ENCODE data around the gene STAU1. TPM values are rescaled to one million over a fixed set of nuclear protein-coding genes. Genes with fewer than 3 reads are reported as not detected.

STAU1 gene
- polyA plus RNA-seq, 1 of the 3 experiments (the other 2 are of a cell fraction): 48.2 TPM

DNA sequence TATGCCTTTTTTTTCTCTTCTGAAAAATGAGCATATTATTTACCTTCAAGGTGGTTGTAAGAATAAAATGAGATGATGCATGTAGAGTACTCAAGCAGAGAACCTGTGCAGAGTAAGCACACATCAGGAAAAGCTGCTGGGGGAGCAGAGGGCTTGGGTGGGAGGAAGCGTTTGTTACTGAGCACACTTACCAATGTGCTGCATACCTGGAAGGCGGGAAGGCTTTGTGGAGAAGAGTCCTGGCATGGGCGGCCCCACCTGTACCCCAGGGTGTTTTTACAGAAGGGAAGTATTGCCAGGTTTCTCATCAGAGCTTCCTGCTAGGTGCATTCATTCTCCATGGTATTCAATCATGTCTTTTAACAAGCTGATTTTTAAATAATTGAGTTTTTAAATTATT lies 89.1 kb downstream of the STAU1 start (continued):
- TF ChIP-seq, protein P1, sequence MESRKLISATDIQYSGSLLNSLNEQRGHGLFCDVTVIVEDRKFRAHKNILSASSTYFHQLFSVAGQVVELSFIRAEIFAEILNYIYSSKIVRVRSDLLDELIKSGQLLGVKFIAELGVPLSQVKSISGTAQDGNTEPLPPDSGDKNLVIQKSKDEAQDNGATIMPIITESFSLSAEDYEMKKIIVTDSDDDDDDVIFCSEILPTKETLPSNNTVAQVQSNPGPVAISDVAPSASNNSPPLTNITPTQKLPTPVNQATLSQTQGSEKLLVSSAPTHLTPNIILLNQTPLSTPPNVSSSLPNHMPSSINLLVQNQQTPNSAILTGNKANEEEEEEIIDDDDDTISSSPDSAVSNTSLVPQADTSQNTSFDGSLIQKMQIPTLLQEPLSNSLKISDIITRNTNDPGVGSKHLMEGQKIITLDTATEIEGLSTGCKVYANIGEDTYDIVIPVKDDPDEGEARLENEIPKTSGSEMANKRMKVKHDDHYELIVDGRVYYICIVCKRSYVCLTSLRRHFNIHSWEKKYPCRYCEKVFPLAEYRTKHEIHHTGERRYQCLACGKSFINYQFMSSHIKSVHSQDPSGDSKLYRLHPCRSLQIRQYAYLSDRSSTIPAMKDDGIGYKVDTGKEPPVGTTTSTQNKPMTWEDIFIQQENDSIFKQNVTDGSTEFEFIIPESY (IDR thresholded peaks at IDR 0.05; ENCODE audit: borderline replicate concordance, low read depth): no peak
- TF ChIP-seq JUND (IDR thresholded peaks at IDR 0.05): no peak
- TF ChIP-seq GATA2 (CRISPR knock-in tag; IDR thresholded peaks at IDR 0.05): no peak
- TF ChIP-seq, protein P2, sequence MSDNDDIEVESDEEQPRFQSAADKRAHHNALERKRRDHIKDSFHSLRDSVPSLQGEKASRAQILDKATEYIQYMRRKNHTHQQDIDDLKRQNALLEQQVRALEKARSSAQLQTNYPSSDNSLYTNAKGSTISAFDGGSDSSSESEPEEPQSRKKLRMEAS (IDR thresholded peaks at IDR 0.05; ENCODE audit: low read depth): no peak
- TF ChIP-seq GABPA (IDR thresholded peaks at IDR 0.05; ENCODE audit: low read depth): no peak
- no peak for TF ChIP-seq ELF1 (IDR thresholded peaks at IDR 0.05)
- no peak for TF ChIP-seq EZH2phosphoT487 (IDR thresholded peaks at IDR 0.05; ENCODE audit: borderline replicate concordance, low read depth)

DNA sequence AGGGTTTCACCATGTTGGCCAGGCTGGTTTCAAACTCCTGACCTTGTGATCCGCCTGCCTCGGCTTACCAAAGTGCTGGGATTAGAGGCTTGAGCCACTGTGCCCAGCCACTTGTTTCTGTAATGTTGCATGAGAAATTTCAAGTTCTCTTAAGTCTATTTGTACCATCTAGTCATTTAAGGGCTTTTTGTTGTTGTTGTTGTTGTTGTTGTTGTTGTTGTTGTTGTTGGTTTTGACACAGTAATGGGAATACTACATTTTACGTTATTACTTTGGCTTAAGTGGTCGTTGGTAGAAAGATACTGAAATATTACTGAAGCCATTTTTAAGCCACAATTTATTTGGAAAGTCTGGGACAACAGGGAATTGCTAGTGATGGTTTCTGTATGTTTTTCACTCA lies 90.0 kb downstream of the STAU1 start:
- ChIA-PET POLR2A (no interaction called here), CTCF (interaction anchor here (1.0 to 1.2 kb wide), 3 partner anchors 9 to 40 kb away, joined by 3 read pairs; no protein-coding TSS in a partner anchor)
- Histone ChIP-seq H3K4me3 (ENCODE audit: low read depth in 2 of 2, low read length in 1 of 2) (no peak overlapping the region), H3K79me2 (ENCODE audit: insufficient read depth) (peaks cover 17% of the 10 kb centered on the region; the same call in 1 of the 2 replicates), H3K4me2 (no peak overlapping the region), H3F3A (replicated peaks; ENCODE audit: insufficient read depth) (peaks cover 7% of the 10 kb centered on the region), H3K27me3 (ENCODE audit: insufficient read depth) (no peaks in the 10 kb centered on the region), H3K9me3 (no peaks in the 10 kb centered on the region), H3K4me1 (ENCODE audit: control insufficient read depth in 1 of 2, insufficient read depth in 2 of 2, low read depth in 1 of 2, low read length in 1 of 2) (no peaks in the 10 kb centered on the region), H3K9me2 (no peaks in the 10 kb centered on the region), H3K36me3 (replicated peaks in 1 of 2; ENCODE audit: control insufficient read depth in 1 of 2, insufficient read depth in 2 of 2, low read length in 1 of 2) (peaks cover 65 to 71% of the 10 kb centered on the region in 2 experiments), H2AFZ (ENCODE audit: low read depth) (no peak overlapping the region), H3K27ac (ENCODE audit: low read depth in 2 of 2, low read length in 1 of 2) (no peak overlapping the region), H4K20me1 (ENCODE audit: insufficient read depth) (no peaks in the 10 kb centered on the region), H3K9ac (no peak overlapping the region)
- WGBS (ENCODE audit: low lambda C conversion rate): 96% methylated on average over 4 of the region's 4 CpGs
- no peak for DNase-seq
- TF ChIP-seq EZH2phosphoT487 (IDR thresholded peaks at IDR 0.05; ENCODE audit: borderline replicate concordance, low read depth) (no peak), TEAD4 (IDR thresholded peaks at IDR 0.05; ENCODE audit: borderline replicate concordance, insufficient read depth) (no peak), NFIC (IDR thresholded peaks at IDR 0.05; ENCODE audit: borderline replicate concordance) (no peak), RFX5 (IDR thresholded peaks at IDR 0.05; ENCODE audit: low read length) (no peak), TCF12 (IDR thresholded peaks at IDR 0.05) (no peak)
- TF ChIP-seq, protein P3, sequence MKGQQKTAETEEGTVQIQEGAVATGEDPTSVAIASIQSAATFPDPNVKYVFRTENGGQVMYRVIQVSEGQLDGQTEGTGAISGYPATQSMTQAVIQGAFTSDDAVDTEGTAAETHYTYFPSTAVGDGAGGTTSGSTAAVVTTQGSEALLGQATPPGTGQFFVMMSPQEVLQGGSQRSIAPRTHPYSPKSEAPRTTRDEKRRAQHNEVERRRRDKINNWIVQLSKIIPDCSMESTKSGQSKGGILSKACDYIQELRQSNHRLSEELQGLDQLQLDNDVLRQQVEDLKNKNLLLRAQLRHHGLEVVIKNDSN (IDR thresholded peaks at IDR 0.05; ENCODE audit: borderline replicate concordance, low read depth): no peak
- TF ChIP-seq, protein P4, sequence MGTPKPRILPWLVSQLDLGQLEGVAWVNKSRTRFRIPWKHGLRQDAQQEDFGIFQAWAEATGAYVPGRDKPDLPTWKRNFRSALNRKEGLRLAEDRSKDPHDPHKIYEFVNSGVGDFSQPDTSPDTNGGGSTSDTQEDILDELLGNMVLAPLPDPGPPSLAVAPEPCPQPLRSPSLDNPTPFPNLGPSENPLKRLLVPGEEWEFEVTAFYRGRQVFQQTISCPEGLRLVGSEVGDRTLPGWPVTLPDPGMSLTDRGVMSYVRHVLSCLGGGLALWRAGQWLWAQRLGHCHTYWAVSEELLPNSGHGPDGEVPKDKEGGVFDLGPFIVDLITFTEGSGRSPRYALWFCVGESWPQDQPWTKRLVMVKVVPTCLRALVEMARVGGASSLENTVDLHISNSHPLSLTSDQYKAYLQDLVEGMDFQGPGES (IDR thresholded peaks at IDR 0.05; ENCODE audit: low read depth, low read length): no peak
